ENCODE results near the gene RAP1GAP.
A peak's percentile ranks its signal among the peaks of the same experiment; 100 is the strongest.

Gene RAP1GAP

DNA sequence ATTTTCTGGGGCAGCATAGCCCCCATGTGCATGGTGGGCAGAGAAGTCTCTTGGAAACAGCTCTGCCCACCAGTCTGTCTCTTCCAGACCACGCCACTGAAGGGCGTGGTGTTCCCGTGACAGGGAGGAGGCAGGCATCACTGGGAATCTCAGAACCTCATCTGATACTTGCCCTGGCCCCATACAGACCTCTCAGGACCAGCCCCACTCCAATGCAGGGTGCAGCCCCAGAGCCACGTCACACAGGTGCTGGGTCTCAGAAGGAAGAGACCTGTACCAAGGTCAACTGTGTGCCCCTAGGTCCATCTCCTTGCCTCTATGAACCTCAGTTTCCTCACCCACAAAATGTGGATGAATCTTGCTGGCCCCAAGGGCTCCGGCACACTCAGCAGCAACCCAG lies 7.3 kb downstream of the RAP1GAP start:
- no peak for DNase-seq

GRCh38 chr1:21659924-21660326 lies 9.2 kb downstream of the RAP1GAP start:
- no peak for DNase-seq

DNA sequence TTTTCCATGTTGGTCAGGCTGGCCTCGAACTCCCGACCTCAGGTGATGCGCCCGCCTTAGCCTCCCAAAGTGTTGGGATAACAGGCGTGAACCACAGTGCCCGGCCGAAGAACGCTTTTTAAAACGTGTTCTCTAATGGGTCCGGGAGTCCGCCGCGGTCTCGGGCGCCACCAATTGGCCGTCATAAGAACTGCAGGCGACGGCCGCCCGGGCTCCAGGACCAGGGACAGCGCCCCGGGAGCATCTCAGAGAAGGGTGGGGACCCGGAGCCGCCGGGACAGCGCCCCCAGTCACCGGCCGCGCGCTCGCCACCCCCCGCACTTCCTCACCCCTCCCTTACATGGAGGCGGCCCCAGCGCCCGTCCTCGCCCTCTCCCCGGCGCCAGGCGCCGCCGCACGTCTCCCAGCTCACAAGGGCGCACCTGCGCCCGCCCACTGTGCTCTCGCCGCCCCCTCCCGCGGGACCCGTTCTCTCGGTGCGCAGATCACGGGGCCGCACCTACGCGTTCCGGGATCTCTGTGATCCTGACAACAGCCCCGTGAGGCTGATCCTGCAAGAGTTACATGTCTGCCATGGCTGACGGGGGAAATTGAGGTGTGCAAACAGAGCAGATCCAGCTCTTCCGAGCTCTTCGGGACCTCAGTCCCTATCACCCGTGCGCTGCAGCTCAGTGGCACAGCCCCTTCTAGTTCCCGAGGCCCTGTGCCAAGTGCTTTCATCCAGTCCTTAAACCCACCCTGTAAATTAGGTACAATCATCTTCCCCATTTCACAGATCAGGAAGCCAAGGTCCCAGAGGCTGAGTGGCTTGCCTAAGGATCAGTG lies 9.8 kb downstream of the RAP1GAP start:
- peak; percentile 85 for DNase-seq

DNA sequence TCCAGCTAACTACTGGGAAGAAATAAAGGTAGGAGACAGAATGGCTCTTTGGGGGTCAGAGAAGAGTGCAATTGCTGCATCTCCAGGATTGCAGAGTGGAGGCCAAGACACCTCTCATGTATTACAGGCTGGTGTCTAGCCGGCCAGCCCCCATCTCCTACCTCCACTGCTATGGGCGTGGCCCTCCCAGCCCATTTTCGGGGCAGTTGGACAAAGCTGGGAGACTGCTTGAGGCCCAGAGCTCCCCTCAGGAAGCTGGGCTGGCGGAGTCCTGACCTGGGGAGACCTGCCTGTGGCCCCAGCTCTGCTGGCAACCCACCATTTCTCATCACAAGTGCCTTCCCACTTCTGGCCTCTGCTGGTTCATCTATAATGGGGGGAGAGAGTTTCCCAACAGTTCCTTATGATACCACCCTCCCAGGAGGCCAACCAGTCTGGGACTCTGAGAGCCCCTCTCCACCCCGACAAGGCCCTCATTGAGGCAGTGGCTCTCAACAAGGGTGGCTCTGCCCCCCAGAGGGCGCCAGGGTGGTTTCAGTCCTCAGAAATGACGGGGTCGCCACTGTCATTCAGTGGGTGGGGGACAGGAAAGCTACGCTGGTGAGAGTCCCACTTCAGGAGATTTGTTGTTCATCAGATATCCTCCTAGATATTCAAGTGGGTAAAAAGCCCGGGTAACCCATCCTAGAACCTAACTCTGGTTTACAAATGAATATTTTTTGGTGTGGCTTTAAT lies 11.5 kb downstream of the RAP1GAP start:
- DNase-seq: no peak

- no peak for DNase-seq
These were observed 13.4 kb downstream of the RAP1GAP start for GRCh38 chr1:21655748-21656147.

DNA sequence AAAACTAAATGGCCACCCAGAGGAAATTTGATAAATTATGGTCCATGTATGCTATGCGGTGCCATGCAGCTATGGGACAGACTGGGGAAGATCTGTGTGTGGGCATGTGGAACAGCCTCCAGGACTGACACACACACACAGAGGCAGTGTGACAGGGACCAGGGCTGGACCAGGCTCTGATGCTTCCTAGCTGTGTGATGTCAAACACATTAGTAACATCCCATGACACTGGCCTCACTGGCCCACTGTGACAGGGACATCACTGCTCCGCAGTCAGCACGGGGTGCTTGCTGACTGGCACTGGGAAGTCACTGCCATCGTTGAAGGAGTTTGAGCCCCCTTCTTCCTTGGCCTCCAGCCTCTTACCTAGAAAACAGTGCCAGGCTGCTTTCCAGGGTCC lies 13.9 kb downstream of the RAP1GAP start:
- no peak for DNase-seq

- DNase-seq: no peak
These were observed 14.9 kb downstream of the RAP1GAP start for GRCh38 chr1:21654209-21654608.

DNA sequence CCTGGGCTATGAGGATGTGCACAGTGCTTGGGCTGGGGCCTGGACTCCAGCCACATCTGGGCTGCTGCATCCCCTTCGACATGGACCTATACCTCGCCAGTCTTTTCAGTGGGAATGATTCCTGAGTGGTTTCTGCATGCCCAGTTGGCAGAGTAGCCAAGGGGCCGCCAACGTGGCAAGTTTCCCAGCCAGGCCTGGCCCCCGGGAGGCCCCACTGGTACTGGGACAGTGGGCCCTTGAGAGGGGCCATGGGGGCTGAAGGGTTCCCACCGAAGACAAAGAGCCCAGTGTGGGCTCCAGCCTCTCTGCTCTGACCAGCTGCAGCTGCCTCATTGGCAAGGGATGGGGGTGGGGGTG lies 15.4 kb downstream of the RAP1GAP start:
- no peak for DNase-seq

DNA sequence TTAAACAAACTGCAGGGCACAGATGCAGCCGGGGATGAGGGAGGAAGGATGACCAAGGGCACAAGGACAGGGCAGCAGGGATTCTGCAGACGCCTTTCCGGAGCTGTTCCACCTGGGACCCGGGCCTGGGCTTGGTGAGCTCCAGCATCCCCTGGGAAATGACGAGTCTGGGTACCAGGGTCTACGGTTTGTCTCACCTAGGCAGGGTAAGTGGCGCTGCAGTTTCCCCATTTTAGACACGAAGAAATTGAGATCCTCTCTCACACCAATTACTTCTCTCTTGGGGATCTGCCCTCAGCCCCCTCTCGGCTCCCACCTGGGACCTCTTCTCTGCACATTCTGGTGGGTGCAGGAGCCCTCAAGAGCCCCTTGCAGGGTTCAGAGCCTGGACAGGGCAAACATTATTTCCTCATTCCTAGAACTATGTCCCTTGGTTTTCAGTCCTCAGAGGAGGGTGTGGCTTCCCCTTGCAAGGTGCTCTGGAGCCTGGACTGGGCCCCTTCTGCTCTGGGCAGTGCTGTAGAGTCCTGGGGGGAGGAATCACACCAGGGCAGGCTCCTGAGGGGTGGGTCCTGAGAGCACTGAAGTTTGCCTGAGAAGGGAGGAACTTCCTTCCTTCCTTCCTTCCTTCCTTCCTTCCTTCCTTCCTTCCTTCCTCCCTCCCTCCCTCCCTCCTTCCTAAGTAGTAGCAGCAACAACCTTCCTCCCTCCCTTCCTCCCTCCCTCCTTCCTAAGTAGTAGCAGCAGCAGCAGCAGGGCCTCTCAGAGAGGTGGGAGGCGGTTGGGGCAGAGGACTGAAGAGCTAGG lies 16.0 kb downstream of the RAP1GAP start:
- no peak for DNase-seq

GRCh38 chr1:21652101-21652936 lies 16.8 kb downstream of the RAP1GAP start:
- DNase-seq: no peak

GRCh38 chr1:21651214-21652042 lies 17.7 kb downstream of the RAP1GAP start:
- peak; percentile 53 for DNase-seq

- DNase-seq: no peak
These were observed 18.8 kb downstream of the RAP1GAP start for GRCh38 chr1:21650400-21650799.

DNA sequence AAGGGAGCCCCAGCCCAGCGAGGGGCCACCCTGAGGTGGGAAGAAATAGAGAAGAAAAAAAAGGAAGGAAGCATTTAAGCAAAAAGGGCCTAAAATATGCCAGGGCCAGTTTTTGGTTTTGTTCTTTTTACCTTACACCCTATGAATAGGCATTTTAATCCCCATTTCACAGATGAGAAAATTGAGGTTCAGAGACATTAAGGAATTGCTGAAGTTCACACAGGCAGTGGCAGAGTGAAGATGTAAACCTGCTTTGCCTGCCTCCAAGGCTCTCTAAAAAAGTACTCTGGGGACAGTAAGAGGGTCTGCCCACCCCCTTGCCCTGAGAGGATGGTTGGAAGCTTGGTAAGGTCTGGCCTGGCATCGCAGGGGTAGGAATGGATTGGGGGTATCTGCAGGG lies 19.8 kb downstream of the RAP1GAP start:
- no peak for DNase-seq

DNA sequence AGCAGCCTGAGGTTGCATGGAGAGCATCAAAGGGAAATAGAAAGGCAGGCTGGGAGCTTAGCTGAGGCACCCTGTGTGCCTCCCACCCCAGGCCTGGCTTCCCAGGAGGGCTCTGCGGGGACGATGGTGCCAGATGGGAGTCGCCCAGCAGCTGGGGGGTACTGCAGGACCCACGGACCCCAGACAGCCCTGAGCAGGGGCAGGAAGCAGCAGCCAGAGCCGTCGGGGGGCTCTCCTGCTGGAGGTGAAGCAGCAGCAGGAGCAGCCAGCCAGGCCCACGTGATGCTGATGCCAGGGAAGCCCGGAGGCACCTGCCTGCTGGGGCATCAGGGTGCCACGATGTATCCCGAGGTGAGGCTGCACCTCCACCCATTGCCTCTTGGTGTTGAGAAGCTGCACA lies 20.4 kb downstream of the RAP1GAP start:
- no peak for DNase-seq

DNA sequence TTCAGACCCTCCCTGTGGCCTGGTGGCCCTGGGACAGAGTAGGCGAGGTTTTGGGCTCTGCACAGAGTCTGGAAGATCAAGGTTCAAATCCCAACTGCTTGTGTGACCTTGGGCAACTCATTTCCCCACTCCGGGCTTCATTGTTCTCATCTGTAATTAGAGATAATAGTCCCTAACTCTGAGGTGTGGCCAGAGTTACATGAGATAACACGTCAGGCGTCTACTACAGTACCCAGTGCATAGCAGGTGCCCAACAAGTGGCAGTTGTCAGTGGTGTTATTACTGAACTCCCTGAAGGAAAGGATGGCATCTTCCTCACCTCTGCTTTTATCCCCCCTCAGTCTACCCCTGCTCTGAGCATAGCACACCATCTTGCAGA lies 20.8 kb downstream of the RAP1GAP start:
- DNase-seq: no peak

GRCh38 chr1:21647431-21648351 lies 21.5 kb downstream of the RAP1GAP start:
- DNase-seq: no peak

- no peak for DNase-seq
These were observed 23.6 kb downstream of the RAP1GAP start for GRCh38 chr1:21645550-21645949.

GRCh38 chr1:21644906-21645305 lies 24.3 kb downstream of the RAP1GAP start:
- no peak for DNase-seq

- DNase-seq: no peak
These were observed 24.8 kb downstream of the RAP1GAP start for GRCh38 chr1:21644348-21644747.

GRCh38 chr1:21643624-21644023 lies 25.5 kb downstream of the RAP1GAP start:
- DNase-seq: no peak

Measured in activated CD4-positive, CD25-positive, alpha-beta regulatory T cell treated with anti-CD3 and anti-CD28 coated beads, Interleukin-2, amount 50 U/mL, for 72 hours (primary cell).